Measurements from ENCODE around the gene DIAPH1.
A peak's percentile ranks its signal among the peaks of the same experiment; 100 is the strongest.

Gene DIAPH1

DNA sequence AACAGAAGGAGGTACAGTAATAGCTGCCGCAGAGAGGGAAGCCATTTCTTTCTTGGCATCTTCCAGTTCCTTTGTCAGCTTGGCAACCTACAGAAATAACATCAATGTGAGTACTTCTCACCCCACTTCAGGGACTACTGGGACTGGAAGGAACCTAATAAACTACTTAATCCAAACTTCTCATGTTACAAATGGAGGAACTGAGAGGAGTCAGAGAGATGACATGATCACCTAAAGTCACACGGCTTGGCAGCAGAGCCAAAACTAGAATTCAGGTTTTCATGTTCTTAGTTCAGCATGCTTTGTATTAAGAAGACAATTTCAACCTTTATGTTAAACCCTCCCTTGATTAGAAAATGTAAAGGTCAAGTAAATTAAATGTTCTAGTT lies 44.7 kb downstream of the DIAPH1 start:
- no peak overlapping the region for H3K27ac ChIP-seq
- no peak for TF ChIP-seq ZFX (IDR thresholded peaks at IDR 0.05)
- TF ChIP-seq, protein P1, sequence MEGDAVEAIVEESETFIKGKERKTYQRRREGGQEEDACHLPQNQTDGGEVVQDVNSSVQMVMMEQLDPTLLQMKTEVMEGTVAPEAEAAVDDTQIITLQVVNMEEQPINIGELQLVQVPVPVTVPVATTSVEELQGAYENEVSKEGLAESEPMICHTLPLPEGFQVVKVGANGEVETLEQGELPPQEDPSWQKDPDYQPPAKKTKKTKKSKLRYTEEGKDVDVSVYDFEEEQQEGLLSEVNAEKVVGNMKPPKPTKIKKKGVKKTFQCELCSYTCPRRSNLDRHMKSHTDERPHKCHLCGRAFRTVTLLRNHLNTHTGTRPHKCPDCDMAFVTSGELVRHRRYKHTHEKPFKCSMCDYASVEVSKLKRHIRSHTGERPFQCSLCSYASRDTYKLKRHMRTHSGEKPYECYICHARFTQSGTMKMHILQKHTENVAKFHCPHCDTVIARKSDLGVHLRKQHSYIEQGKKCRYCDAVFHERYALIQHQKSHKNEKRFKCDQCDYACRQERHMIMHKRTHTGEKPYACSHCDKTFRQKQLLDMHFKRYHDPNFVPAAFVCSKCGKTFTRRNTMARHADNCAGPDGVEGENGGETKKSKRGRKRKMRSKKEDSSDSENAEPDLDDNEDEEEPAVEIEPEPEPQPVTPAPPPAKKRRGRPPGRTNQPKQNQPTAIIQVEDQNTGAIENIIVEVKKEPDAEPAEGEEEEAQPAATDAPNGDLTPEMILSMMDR (conservative IDR thresholded peaks at IDR 0.05), result no peak

GRCh38 chr5:141573489-141574121 lies 45.2 kb downstream of the DIAPH1 start:
- TF ChIP-seq, protein P1 (conservative IDR thresholded peaks at IDR 0.05), result no peak
- no peak for TF ChIP-seq ZFX (IDR thresholded peaks at IDR 0.05)
- no peak overlapping the region for H3K27ac ChIP-seq

GRCh38 chr5:141570655-141571054 lies 48.1 kb downstream of the DIAPH1 start:
- no peak for TF ChIP-seq ZFX (IDR thresholded peaks at IDR 0.05)
- TF ChIP-seq, protein P1 (conservative IDR thresholded peaks at IDR 0.05), result no peak
- H3K27ac ChIP-seq, result no peak overlapping the region

DNA sequence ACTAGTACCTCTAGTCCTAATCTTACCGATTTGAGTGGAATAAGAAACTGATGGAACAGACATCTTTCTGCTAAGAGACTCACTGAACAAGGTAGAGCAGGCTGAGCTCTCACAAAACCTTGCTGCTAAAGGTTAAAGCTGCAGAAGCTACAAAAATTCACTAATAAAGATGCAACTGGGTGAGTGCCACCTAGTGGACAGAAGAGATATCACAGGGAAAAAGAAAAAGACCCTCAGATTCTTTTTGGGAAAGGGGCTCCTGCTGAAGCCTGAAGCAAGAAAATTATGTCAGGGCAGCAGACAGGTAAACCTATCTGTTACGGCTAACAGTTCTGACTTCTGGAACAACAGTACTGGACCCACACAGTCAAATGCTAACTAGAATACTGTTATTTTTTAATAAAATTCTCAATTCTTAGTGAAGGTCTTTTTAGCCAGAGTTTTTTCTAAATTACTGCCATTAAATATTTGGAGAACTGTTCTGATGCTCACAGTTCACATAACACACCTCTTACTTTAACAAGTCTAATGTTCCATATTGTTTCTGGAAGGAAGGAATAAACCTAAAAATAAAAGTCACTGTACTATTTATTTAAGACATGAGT lies 51.2 kb downstream of the DIAPH1 start:
- no peak for TF ChIP-seq ZFX (IDR thresholded peaks at IDR 0.05)
- TF ChIP-seq, protein P1 (conservative IDR thresholded peaks at IDR 0.05), result peak; percentile 97
- no peak overlapping the region for H3K27ac ChIP-seq

DNA sequence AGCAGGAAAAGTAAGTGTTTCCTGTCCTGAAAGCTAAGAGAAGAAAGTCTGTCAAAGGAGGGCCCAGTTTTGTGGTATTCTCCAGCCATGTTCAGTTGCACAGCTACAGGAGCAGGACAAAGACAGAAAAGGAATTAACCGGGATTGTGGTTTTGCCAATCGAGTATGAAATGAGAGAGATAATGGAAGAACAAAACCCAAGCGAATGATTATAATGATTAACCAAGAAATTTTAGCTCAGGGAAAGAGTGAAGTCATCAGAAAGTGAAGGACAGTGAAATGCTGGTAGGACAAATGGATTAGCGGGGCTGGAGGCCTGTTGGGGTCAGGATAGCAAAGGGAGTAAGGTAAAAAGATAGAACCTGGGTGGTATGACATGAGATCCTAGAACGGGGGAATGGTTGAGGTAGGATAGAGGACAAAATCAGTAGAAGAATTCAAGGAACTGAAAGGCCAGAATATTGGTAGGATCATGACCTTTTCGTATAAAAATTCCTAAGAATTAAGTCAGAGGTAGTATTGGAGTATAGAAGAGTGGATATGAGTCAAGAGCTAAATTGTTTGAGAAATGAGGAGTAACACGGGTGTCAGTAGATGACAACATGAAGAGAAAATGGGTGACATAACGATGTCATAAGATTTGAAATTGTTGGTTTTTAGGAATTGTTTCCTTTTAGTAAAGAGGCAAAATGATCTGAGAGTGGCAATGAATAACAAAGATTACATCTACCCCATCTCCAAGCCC lies 52.8 kb downstream of the DIAPH1 start:
- no peak overlapping the region; the same call in 1 of the 2 replicates for H3K27ac ChIP-seq

DNA sequence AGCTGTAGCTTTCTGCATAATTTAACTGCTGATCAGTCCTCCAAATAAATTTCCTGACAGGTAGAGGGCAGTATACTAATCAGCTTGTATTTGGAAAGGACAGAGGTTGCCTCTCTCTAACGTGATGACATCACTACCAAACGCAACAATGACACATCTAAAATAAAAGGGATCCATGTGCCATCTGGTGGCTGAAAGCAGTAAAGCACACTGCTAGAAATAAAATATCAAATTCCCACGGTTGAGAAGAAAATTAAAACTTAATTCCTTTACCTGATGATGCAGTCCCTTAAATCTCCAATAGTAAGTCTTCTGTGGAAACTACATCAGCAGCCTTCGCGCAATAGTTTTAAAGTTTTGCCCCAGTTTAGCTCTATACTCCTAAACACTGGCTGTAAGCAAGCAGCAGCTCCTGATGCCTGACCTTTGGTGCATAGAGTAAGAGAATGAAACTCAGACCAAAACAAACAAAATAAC lies 54.5 kb downstream of the DIAPH1 start:
- TF ChIP-seq, protein P1 (conservative IDR thresholded peaks at IDR 0.05), result peak; percentile 99
- no peak for TF ChIP-seq ZFX (IDR thresholded peaks at IDR 0.05)

More for the DNA sequence above, 52.8 kb downstream of the DIAPH1 start:
- TF ChIP-seq, protein P1 (conservative IDR thresholded peaks at IDR 0.05), result no peak
- no peak for TF ChIP-seq ZFX (IDR thresholded peaks at IDR 0.05)

More for the DNA sequence above, 54.5 kb downstream of the DIAPH1 start:
- H3K27ac ChIP-seq, result peak overlapping the region; percentile 38; the same call in 1 of the 2 replicates

All from C4-2B (cell line).